PC-9 (cell line): ENCODE results near the gene PTPRC.

Source experiments
- EZH2 ChIP-seq: fragments of 200-600 bp; sonication (generic); IDR thresholded peaks from 2 replicates; pipeline ENCODE4 v1.8.0; 2017; ENCODE audit warnings: antibody characterized with exemption, low read depth
- TF ChIP-seq, protein P1 (sequence below): fragments of 200-600 bp; sonication (generic); conservative IDR thresholded peaks from 2 replicates; pipeline ENCODE4 v1.6.1; 2017; ENCODE audit warnings: mixed run types, antibody characterized with exemption, mild to moderate bottlenecking, moderate library complexity

DNA sequence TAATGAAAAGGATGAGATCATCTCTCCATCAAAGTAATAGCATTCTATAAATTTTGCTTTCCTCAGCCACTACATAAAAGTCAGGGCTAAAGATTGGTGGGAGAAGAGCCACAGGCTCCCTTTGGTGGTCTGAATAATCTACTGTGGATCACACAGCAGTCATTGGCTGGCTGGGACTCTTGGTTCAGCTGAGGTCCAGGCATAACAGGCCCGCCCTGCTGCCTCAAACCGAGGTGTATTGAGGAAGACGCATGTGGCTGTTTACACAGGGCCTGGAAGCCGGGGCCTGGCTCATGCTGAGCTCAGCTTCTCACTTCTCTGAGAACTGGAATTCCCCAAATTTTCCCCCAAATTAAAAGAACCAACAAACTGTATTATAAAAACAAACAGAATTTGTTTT lies 139.2 kb downstream of the PTPRC start:
- TF ChIP-seq, protein P1, sequence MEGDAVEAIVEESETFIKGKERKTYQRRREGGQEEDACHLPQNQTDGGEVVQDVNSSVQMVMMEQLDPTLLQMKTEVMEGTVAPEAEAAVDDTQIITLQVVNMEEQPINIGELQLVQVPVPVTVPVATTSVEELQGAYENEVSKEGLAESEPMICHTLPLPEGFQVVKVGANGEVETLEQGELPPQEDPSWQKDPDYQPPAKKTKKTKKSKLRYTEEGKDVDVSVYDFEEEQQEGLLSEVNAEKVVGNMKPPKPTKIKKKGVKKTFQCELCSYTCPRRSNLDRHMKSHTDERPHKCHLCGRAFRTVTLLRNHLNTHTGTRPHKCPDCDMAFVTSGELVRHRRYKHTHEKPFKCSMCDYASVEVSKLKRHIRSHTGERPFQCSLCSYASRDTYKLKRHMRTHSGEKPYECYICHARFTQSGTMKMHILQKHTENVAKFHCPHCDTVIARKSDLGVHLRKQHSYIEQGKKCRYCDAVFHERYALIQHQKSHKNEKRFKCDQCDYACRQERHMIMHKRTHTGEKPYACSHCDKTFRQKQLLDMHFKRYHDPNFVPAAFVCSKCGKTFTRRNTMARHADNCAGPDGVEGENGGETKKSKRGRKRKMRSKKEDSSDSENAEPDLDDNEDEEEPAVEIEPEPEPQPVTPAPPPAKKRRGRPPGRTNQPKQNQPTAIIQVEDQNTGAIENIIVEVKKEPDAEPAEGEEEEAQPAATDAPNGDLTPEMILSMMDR, result no peak
- TF ChIP-seq EZH2, result no peak
